Kidney epithelial cell (primary cell): ENCODE measurements around the gene PHF3. TPM values are rescaled to one million over a fixed set of nuclear protein-coding genes. Genes with fewer than 3 reads are reported as not detected.

Experiments used
- DNase-seq: peaks from one replicate; pipeline ENCODE4 v3.0.0-alpha.2; 2010; ENCODE audit warnings: low read depth
- H3K27me3 ChIP-seq: 2 replicates; pipeline ENCODE4 v1.6.0; 2011; ENCODE audit warnings: low read length; ENCODE audit not compliant: control insufficient read depth, insufficient read depth
- H3K36me3 ChIP-seq: 2 replicates; pipeline ENCODE4 v1.5.1; 2011; ENCODE audit warnings: low read length; ENCODE audit not compliant: control insufficient read depth, insufficient read depth
- H3K4me3 ChIP-seq: 2 replicates; pipeline ENCODE4 v1.5.1; 2011; ENCODE audit warnings: low read depth, mild to moderate bottlenecking, control low read depth, low read length
- total RNA-seq: library from RNA; depleted of rRNA; stranded (reverse); fragments of >200 nt; gene quantifications from 2 replicates; pipeline ENCODE4 v1.2.3, GENCODE V29; 2015
- TF ChIP-seq, protein P1 (sequence below): IDR thresholded peaks from 2 replicates; pipeline ENCODE4 v1.5.1; 2011; ENCODE audit warnings: mild to moderate bottlenecking, moderate library complexity, low read length, control low read depth, inconsistent platforms; ENCODE audit not compliant: insufficient read depth, poor library complexity, severe bottlenecking

Gene PHF3
- total RNA-seq, 1 donor from 2014 or later = 45.7 TPM

DNA sequence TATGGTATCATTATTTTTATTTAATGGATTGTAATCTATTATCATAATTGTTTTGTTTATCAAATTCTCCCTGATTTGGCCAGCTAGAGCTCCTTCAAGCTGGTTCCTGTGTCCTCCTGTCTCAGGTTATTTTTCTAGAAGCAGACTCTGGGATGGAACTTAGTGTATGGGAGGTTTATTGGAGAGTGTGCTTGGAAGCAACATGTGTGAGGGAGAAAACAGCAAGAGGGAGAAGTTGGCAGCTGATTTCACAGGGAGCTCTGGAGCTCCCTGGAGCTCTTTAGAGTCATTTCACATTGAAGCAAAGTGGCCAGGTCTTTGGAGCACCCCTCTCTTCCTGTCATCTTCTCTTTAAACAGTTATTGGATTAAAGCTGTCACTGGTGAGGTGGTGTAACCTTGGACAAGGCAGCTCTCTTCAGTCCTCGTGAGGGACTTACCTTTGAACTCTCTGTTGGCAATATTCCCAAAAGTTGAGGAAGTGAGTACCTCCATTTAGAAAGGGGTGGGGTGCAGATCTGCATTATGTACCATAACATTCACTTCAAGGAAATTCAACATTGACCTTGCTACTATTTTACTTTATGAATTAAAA, 103.6 kb downstream of the PHF3 start:
- Histone ChIP-seq H3K27me3 (no peaks in the 10 kb centered on the region), H3K36me3 (no peaks in the 10 kb centered on the region), H3K4me3 (no peak overlapping the region)
- DNase-seq = no peak
- TF ChIP-seq, protein P1, sequence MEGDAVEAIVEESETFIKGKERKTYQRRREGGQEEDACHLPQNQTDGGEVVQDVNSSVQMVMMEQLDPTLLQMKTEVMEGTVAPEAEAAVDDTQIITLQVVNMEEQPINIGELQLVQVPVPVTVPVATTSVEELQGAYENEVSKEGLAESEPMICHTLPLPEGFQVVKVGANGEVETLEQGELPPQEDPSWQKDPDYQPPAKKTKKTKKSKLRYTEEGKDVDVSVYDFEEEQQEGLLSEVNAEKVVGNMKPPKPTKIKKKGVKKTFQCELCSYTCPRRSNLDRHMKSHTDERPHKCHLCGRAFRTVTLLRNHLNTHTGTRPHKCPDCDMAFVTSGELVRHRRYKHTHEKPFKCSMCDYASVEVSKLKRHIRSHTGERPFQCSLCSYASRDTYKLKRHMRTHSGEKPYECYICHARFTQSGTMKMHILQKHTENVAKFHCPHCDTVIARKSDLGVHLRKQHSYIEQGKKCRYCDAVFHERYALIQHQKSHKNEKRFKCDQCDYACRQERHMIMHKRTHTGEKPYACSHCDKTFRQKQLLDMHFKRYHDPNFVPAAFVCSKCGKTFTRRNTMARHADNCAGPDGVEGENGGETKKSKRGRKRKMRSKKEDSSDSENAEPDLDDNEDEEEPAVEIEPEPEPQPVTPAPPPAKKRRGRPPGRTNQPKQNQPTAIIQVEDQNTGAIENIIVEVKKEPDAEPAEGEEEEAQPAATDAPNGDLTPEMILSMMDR = no peak

DNA sequence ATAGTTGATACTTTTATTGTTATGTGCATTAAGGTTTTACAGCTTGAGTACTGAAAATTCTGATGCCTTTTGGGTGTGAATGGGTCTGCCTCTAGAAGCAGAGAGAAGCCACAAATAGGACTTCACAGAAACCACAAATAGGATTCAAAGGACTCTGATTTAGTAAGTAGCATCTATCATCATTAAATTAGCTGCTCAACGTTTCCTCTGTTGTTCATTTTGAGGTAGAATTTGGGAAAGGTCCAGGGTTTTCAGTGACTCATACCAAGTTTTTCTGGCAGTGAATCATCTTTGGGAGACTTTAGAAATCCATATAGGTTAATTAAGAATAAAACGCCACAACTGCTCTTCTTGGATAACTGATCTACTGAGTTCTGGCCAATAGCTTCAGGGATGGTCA, 105.1 kb downstream of the PHF3 start:
- TF ChIP-seq, protein P1 = no peak
- peak; percentile 5 for DNase-seq
- Histone ChIP-seq H3K4me3 (no peak overlapping the region), H3K36me3 (no peaks in the 10 kb centered on the region), H3K27me3 (no peaks in the 10 kb centered on the region)

DNA sequence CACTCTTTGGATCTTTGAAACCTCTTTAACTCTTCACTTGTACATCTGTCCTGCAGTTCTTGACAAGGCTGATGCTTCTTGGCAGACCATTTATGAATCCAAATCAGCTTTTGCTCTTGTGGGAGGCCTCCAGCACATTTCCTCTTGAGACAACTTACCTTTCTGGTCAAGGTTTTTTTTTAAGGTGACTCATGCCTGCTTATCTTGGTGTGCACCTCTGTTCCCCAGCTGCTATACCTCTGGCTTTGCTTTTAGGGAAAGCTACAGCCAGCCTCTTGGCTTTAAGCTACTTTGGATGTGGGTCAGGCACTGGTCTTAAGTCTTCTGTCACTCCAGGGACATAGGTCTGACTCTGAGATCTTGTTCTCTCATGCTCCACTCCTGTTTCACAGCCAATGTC, 106.5 kb downstream of the PHF3 start:
- TF ChIP-seq, protein P1 = no peak
- H3K36me3 ChIP-seq = no peaks in the 10 kb centered on the region
- DNase-seq = no peak
- H3K4me3 ChIP-seq = no peak overlapping the region
- no peaks in the 10 kb centered on the region for H3K27me3 ChIP-seq

DNA sequence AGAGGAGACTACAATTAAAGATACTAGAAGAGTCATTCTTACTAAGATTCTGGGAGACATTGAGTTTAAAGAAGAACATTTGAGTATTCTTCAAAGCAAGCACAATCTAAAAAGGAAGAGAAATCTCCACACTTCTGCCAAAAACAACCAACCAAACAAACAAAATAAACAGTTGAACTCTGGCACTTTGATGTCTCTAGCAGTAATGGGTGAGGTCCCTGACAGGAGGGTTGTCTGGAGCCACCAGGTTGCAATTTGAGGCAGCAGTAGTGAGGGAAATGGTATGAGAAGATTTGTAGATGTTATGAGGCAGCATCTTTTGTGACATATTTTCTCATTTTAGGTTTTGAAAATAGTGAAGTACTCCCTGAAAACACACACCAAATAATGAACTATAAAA, 108.1 kb downstream of the PHF3 start:
- TF ChIP-seq, protein P1 = no peak
- DNase-seq = no peak
- H3K36me3 ChIP-seq = no peaks in the 10 kb centered on the region
- no peak overlapping the region for H3K4me3 ChIP-seq
- H3K27me3 ChIP-seq = no peaks in the 10 kb centered on the region

DNA sequence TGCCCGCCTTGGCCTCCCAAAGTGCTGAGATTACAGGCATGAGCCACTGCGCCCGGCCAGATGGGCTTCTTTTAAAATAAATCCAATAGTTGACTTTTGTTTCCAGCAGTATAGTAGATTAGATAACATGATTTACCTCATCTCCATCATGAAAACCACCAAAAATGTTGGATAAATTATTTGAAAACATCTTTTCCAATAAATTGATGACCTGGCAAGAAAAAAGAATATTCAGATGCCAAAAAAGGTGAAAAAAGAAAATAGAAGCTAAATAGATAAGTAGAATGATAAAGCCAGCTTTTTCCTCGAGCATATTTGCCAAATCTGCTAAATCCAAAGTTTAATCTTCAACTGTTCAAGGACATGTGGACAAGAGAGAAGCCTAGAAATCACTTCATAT, 109.2 kb downstream of the PHF3 start:
- H3K27me3 ChIP-seq = no peaks in the 10 kb centered on the region
- no peaks in the 10 kb centered on the region for H3K36me3 ChIP-seq
- no peak for DNase-seq
- TF ChIP-seq, protein P1 = no peak
- H3K4me3 ChIP-seq = no peak overlapping the region

DNA sequence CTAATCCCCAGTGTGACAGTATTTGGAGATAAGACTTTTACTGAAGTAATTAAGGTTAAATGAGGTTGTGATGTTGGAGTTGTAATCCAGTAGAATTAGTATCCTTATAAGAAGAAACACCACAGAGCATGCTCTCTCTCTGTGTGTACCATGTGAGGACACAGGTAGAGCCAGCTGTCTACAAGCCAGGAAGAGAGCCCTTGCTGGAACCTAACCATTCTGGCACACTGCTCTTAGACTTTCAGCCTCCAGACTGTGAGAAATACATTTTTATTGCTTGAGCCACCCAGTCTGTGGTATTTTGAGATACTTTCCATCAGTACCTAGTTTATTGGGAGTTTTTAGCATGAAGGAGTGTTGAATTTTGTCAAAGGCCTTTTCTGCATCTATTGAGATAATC, 110.2 kb downstream of the PHF3 start:
- TF ChIP-seq, protein P1 = no peak
- Histone ChIP-seq H3K4me3 (no peak overlapping the region), H3K36me3 (no peaks in the 10 kb centered on the region), H3K27me3 (no peaks in the 10 kb centered on the region)
- DNase-seq = no peak
